WTC11 (cell line): ENCODE measurements around the gene SKIC8.

Source experiments
- CBFB ChIP-seq: sonication (generic); formaldehyde crosslinking; IDR thresholded peaks from 2 replicates; pipeline ENCODE4 v1.8.1; 2022; ENCODE audit warnings: mild to moderate bottlenecking, low read depth, missing genetic modification reagents
- E2F5 ChIP-seq: sonication (generic); formaldehyde crosslinking; IDR thresholded peaks from 2 replicates; pipeline ENCODE4 v1.8.1; 2022; ENCODE audit warnings: mild to moderate bottlenecking, moderate library complexity, missing genetic modification reagents
- PRRX2 ChIP-seq: fragments of 250-450 bp; sonication (Bioruptor Pico); IDR thresholded peaks from 2 replicates; pipeline ENCODE4 v1.8.0; 2021; ENCODE audit warnings: mild to moderate bottlenecking
- SOX15 ChIP-seq: fragments of 250-450 bp; sonication (Bioruptor Pico); IDR thresholded peaks from 2 replicates; pipeline ENCODE4 v1.9.0; 2021; ENCODE audit warnings: mild to moderate bottlenecking
- ZNF232 ChIP-seq: sonication (generic); formaldehyde crosslinking; IDR thresholded peaks from 2 replicates; pipeline ENCODE4 v1.8.0; 2022; ENCODE audit warnings: mild to moderate bottlenecking, missing genetic modification reagents
- TF ChIP-seq, protein P1 (sequence below): sonication (generic); formaldehyde crosslinking; IDR thresholded peaks from 2 replicates; pipeline ENCODE4 v1.8.1; 2022; ENCODE audit warnings: low read depth, mild to moderate bottlenecking, moderate library complexity, missing genetic modification reagents, borderline replicate concordance
- TF ChIP-seq, protein P2 (sequence below): fragments of 200-600 bp; IDR thresholded peaks from 2 replicates; pipeline ENCODE4 v1.8.0; 2022; ENCODE audit warnings: antibody characterized with exemption
- TF ChIP-seq, protein P3 (sequence below): sonication (generic); formaldehyde crosslinking; conservative IDR thresholded peaks from 2 replicates; pipeline ENCODE4 v1.8.1; 2023; ENCODE audit warnings: mild to moderate bottlenecking, low read depth, missing genetic modification reagents, moderate library complexity
- TF ChIP-seq, protein P4 (sequence below): sonication (generic); formaldehyde crosslinking; IDR thresholded peaks from 2 replicates; pipeline ENCODE4 v1.8.1; 2023; ENCODE audit warnings: mild to moderate bottlenecking, missing genetic modification reagents, moderate library complexity
- TF ChIP-seq, protein P5 (sequence below): fragments of 250-450 bp; sonication (Bioruptor Pico); conservative IDR thresholded peaks from 2 replicates; pipeline ENCODE4 v1.9.0; 2021; ENCODE audit warnings: mild to moderate bottlenecking

GRCh38 chr15:78284758-78285157 lies 14.7 kb downstream of the SKIC8 start:
- TF ChIP-seq ZNF232 (CRISPR knock-in tag) (no peak), PRRX2 (CRISPR knock-in tag) (no peak), E2F5 (no peak), CBFB (CRISPR knock-in tag) (no peak), SOX15 (no peak)
- TF ChIP-seq, protein P1, sequence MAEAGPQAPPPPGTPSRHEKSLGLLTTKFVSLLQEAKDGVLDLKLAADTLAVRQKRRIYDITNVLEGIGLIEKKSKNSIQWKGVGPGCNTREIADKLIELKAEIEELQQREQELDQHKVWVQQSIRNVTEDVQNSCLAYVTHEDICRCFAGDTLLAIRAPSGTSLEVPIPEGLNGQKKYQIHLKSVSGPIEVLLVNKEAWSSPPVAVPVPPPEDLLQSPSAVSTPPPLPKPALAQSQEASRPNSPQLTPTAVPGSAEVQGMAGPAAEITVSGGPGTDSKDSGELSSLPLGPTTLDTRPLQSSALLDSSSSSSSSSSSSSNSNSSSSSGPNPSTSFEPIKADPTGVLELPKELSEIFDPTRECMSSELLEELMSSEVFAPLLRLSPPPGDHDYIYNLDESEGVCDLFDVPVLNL (CRISPR knock-in tag): no peak
- TF ChIP-seq, protein P2, sequence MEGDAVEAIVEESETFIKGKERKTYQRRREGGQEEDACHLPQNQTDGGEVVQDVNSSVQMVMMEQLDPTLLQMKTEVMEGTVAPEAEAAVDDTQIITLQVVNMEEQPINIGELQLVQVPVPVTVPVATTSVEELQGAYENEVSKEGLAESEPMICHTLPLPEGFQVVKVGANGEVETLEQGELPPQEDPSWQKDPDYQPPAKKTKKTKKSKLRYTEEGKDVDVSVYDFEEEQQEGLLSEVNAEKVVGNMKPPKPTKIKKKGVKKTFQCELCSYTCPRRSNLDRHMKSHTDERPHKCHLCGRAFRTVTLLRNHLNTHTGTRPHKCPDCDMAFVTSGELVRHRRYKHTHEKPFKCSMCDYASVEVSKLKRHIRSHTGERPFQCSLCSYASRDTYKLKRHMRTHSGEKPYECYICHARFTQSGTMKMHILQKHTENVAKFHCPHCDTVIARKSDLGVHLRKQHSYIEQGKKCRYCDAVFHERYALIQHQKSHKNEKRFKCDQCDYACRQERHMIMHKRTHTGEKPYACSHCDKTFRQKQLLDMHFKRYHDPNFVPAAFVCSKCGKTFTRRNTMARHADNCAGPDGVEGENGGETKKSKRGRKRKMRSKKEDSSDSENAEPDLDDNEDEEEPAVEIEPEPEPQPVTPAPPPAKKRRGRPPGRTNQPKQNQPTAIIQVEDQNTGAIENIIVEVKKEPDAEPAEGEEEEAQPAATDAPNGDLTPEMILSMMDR: no peak
- TF ChIP-seq, protein P3, sequence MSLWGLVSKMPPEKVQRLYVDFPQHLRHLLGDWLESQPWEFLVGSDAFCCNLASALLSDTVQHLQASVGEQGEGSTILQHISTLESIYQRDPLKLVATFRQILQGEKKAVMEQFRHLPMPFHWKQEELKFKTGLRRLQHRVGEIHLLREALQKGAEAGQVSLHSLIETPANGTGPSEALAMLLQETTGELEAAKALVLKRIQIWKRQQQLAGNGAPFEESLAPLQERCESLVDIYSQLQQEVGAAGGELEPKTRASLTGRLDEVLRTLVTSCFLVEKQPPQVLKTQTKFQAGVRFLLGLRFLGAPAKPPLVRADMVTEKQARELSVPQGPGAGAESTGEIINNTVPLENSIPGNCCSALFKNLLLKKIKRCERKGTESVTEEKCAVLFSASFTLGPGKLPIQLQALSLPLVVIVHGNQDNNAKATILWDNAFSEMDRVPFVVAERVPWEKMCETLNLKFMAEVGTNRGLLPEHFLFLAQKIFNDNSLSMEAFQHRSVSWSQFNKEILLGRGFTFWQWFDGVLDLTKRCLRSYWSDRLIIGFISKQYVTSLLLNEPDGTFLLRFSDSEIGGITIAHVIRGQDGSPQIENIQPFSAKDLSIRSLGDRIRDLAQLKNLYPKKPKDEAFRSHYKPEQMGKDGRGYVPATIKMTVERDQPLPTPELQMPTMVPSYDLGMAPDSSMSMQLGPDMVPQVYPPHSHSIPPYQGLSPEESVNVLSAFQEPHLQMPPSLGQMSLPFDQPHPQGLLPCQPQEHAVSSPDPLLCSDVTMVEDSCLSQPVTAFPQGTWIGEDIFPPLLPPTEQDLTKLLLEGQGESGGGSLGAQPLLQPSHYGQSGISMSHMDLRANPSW (CRISPR knock-in tag): no peak
- TF ChIP-seq, protein P4, sequence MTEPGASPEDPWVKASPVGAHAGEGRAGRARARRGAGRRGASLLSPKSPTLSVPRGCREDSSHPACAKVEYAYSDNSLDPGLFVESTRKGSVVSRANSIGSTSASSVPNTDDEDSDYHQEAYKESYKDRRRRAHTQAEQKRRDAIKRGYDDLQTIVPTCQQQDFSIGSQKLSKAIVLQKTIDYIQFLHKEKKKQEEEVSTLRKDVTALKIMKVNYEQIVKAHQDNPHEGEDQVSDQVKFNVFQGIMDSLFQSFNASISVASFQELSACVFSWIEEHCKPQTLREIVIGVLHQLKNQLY: no peak
- TF ChIP-seq, protein P5, sequence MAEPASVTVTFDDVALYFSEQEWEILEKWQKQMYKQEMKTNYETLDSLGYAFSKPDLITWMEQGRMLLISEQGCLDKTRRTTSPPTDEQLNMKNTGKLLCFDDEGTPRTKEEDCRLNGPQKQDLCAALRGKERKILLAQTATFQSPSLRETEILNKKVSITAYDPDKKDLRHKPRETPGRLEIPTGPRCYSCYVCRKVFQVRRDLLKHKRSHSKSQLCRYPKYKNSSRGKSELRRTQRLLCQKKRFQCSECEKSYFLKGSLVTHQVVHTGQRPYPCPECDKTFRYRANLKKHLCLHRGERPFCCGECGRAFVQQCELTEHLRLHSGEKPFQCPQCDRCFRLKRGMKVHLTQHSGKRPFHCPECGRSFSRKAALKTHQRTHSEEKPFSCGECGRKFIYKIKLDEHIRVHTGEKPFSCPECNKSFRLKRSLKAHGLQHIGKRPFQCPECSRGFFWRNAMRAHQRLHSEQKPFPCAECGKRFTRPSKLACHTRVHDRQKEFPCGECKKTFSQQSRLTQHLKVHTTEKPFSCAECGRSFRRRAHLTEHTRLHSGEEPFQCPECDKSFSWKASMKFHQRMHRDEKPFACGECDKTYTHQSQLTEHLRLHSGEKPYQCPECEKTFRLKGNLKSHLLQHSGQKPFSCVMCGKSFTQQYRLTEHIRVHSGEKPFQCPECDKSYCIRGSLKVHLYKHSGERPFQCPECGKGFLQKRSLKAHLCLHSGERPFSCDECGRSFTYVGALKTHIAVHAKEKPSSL: no peak
